RWPE2 (cell line): Measurements from ENCODE around the gene RASGRF2.
"Not testable (repeated sequence)": the region's sequence is repeated elsewhere in the genome, so short reads cannot be mapped to it uniquely, and the experiment has no call there.

Experiments
- ATAC-seq: fragments of 200-7000 bp; cut with Tn5 transposase; 3 replicates; pipeline ENCODE4 v1.9.1; 2021; ENCODE audit warnings: low read depth
- DNase-seq: peaks from one replicate; pipeline ENCODE4 v3.0.0-alpha.2; 2020; ENCODE audit warnings: low spot score
- H3K27ac ChIP-seq: fragments of 450-650 bp; 2 replicates; pipeline ENCODE4 v1.5.1; 2017; ENCODE audit warnings: mild to moderate bottlenecking; ENCODE audit not compliant: poor library complexity, severe bottlenecking
- H3K27me3 ChIP-seq: fragments of 250-450 bp; sonication (Bioruptor Pico); 2 replicates; pipeline ENCODE4 v1.5.1; 2021; ENCODE audit warnings: mild to moderate bottlenecking, moderate library complexity; ENCODE audit not compliant: insufficient read depth, poor library complexity, severe bottlenecking
- H3K36me3 ChIP-seq: fragments of 250-450 bp; sonication (Bioruptor Pico); 2 replicates; pipeline ENCODE4 v1.5.1; 2020; ENCODE audit warnings: low read depth, mild to moderate bottlenecking, moderate library complexity
- H3K4me1 ChIP-seq: fragments of 250-450 bp; sonication (Bioruptor Pico); 2 replicates; pipeline ENCODE4 v1.5.1; 2021; ENCODE audit warnings: mild to moderate bottlenecking, moderate library complexity; ENCODE audit not compliant: insufficient read depth, poor library complexity, severe bottlenecking
- H3K4me3 ChIP-seq: fragments of 250-450 bp; sonication (Bioruptor Pico); 2 replicates; pipeline ENCODE4 v1.5.1; 2021; ENCODE audit warnings: mild to moderate bottlenecking, moderate library complexity; ENCODE audit not compliant: severe bottlenecking
- H3K9me3 ChIP-seq: fragments of 250-450 bp; sonication (Bioruptor Pico); 2 replicates; pipeline ENCODE4 v1.5.1; 2021; ENCODE audit warnings: mild to moderate bottlenecking, moderate library complexity; ENCODE audit not compliant: severe bottlenecking
- CTCF ChIP-seq: fragments of 450-650 bp; IDR thresholded peaks from one replicate; pipeline ENCODE4 v1.5.1; 2017; ENCODE audit warnings: mild to moderate bottlenecking, moderate library complexity; ENCODE audit not compliant: poor library complexity, severe bottlenecking

The RASGRF2 gene

GRCh38 chr5:81105261-81105877 is 145.2 kb downstream of the RASGRF2 start:
- no peak for TF ChIP-seq CTCF
- H3K9me3 ChIP-seq, result no peaks in the 10 kb centered on the region
- no peaks in the 10 kb centered on the region for H3K4me1 ChIP-seq
- DNase-seq, result no peak
- no peak overlapping the region for H3K4me3 ChIP-seq
- no peaks in the 10 kb centered on the region for H3K36me3 ChIP-seq
- ATAC-seq, result no peak
- H3K27me3 ChIP-seq, result no peaks in the 10 kb centered on the region
- H3K27ac ChIP-seq, result no peak overlapping the region

DNA sequence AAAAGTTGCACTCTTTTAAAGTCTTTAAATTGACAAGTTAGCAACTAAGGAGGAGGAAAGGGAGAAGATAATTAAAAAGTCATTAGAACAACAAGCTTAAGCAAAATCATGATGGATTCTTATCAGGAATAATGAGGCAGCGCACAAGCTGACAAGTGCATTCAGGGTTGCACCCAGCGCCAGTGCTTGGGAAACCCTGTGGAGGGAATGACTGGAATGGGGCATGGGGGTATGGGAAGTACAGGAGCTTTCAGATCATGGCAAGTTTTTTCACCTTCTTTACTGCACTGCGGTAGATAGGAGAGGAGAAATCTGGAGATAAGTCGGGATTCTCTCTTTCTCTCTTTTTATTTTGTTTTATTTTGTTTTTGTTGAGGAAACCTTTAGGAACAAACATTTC is 155.1 kb downstream of the RASGRF2 start:
- TF ChIP-seq CTCF, result no peak
- Histone ChIP-seq H3K27me3 (no peaks in the 10 kb centered on the region), H3K4me3 (no peak overlapping the region), H3K36me3 (no peaks in the 10 kb centered on the region), H3K9me3 (no peaks in the 10 kb centered on the region), H3K27ac (no peak overlapping the region), H3K4me1 (no peaks in the 10 kb centered on the region)
- no peak for ATAC-seq
- DNase-seq, result no peak

- ATAC-seq (no peak), DNase-seq (no peak)
- Histone ChIP-seq H3K27me3 (no peaks in the 10 kb centered on the region), H3K4me1 (no peaks in the 10 kb centered on the region), H3K9me3 (no peaks in the 10 kb centered on the region), H3K27ac (no peak overlapping the region), H3K36me3 (no peaks in the 10 kb centered on the region), H3K4me3 (no peak overlapping the region)
- no peak for TF ChIP-seq CTCF
These were observed 157.4 kb downstream of the RASGRF2 start for GRCh38 chr5:81117566-81117965.

DNA sequence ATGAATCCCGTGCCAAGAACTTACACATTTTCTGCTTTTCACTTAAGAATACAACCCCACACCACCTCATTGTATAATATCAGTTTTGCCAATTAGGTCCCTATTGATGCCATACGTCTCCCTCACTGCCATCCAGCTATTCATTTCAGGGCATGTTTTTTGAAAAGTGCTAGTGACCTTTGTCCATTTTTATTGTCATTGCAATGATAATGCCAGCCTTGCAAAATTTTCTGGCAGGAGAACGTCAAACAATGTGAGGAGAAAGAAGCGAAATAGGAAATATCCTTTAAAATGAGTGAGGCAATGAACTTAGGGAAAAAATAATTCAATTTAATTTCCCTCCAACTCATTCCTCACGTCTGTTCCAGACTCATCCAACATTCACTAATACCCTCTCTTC is 161.1 kb downstream of the RASGRF2 start:
- H3K4me1 ChIP-seq, result no peaks in the 10 kb centered on the region
- no peaks in the 10 kb centered on the region for H3K27me3 ChIP-seq
- no peaks in the 10 kb centered on the region for H3K36me3 ChIP-seq
- no peak for TF ChIP-seq CTCF
- H3K4me3 ChIP-seq, result no peak overlapping the region
- ATAC-seq (no peak), DNase-seq (no peak)
- no peaks in the 10 kb centered on the region for H3K9me3 ChIP-seq
- H3K27ac ChIP-seq, result no peak overlapping the region

GRCh38 chr5:81121836-81122630 is 161.9 kb downstream of the RASGRF2 start:
- no peaks in the 10 kb centered on the region for H3K27me3 ChIP-seq
- H3K4me1 ChIP-seq, result no peaks in the 10 kb centered on the region
- no peak for TF ChIP-seq CTCF
- H3K36me3 ChIP-seq, result no peaks in the 10 kb centered on the region
- no peak overlapping the region for H3K4me3 ChIP-seq
- no peak overlapping the region for H3K27ac ChIP-seq
- ATAC-seq (no peak), DNase-seq (no peak)
- no peaks in the 10 kb centered on the region for H3K9me3 ChIP-seq

DNA sequence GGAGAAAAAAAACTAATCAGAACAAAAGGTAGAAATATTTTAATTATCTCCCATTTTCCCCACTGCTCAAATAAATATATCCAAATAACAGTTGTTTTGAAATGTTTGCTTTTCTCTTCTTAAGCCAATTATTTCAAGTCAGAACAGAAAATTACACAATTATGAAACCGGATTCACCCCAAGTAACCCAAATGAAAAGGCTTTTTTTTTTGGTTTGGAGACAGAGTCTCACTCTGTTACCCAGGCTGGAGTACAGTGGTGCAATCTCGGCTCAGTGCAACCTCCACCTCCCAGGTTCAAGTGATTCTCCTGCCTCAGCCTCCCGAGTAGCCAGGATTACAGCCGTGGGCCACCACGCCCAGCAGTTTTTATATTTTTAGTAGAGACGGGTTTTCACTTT is 164.5 kb downstream of the RASGRF2 start:
- DNase-seq, H3K4me1 ChIP-seq, H3K36me3 ChIP-seq, H3K4me3 ChIP-seq, H3K27me3 ChIP-seq, H3K27ac ChIP-seq, H3K9me3 ChIP-seq, ATAC-seq: not testable (repeated sequence)
